Epithelial cell of esophagus (primary cell): ENCODE results near the gene PDE4B.
A peak's percentile ranks its signal among the peaks of the same experiment; 100 is the strongest.

Source experiments
- DNase-seq: peaks from one replicate; pipeline ENCODE4 v3.0.0; 2010; ENCODE audit warnings: low read depth
- H3K4me3 ChIP-seq: 2 replicates; pipeline ENCODE4 v1.5.1; 2011; ENCODE audit warnings: mild to moderate bottlenecking, low read length, control low read depth
- TF ChIP-seq, protein P1 (sequence below): IDR thresholded peaks from 2 replicates; pipeline ENCODE4 v1.5.1; 2011; ENCODE audit warnings: low read depth, mild to moderate bottlenecking, low read length, control low read depth, inconsistent platforms; ENCODE audit not compliant: insufficient read depth; ENCODE audit errors: missing control alignments

The PDE4B gene

DNA sequence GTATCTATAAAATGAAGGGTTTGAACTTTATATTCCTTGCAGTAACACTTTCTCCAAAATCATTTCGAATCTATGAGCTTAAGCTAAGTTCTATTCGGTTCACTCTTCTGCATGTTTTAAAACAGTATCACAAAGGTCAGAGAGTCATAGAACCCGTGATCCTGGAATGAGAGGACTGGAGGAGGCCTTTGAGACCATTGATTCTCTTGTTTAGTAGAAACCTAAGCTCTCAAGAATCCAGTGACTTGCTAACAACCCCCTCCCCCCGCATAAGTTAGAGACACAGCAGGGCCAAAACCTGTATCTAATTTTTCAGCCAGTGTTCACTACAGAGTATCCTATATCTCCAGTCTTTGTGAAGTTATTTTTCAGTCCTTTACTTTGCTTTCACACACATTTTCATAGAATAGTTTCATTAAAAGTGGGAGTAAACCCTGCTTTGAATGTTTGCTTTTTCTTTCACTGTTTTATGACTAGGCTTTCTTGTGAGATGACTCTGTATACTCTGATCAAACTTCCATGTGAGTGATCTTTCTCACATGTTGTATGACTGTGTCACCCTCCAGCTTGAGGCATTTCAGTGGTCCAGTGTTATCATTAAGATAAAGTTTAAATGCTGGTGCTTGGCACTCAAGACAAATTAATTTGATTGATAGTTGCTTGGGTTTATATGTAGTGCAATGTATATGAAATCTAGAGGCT, 465.9 kb downstream of the PDE4B start:
- no peak for DNase-seq
- TF ChIP-seq, protein P1, sequence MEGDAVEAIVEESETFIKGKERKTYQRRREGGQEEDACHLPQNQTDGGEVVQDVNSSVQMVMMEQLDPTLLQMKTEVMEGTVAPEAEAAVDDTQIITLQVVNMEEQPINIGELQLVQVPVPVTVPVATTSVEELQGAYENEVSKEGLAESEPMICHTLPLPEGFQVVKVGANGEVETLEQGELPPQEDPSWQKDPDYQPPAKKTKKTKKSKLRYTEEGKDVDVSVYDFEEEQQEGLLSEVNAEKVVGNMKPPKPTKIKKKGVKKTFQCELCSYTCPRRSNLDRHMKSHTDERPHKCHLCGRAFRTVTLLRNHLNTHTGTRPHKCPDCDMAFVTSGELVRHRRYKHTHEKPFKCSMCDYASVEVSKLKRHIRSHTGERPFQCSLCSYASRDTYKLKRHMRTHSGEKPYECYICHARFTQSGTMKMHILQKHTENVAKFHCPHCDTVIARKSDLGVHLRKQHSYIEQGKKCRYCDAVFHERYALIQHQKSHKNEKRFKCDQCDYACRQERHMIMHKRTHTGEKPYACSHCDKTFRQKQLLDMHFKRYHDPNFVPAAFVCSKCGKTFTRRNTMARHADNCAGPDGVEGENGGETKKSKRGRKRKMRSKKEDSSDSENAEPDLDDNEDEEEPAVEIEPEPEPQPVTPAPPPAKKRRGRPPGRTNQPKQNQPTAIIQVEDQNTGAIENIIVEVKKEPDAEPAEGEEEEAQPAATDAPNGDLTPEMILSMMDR: no peak
- H3K4me3 ChIP-seq: no peak overlapping the region

DNA sequence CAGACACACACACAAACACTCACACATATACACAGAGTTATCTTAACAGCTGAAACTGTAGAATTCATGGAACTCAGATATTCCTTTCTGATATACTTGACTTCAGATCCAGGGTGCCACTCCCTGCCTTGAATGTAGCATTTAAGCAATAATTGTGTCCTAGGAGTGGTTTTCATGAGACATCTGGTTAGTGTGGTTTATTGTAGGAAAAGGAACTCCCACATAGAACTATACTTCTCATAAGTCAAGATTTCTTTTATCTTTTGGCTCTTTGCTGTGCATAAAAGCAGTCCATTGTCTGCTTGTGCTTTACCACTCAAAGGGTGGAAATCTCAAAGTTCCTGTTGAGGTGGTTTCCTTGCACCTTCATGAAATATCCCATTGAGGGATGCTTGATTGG, 468.7 kb downstream of the PDE4B start:
- TF ChIP-seq, protein P1: no peak
- DNase-seq: peak; percentile 44
- no peak overlapping the region for H3K4me3 ChIP-seq

GRCh38 chr1:66262208-66262963, 469.7 kb downstream of the PDE4B start:
- no peak overlapping the region for H3K4me3 ChIP-seq
- TF ChIP-seq, protein P1: no peak
- DNase-seq: peak; percentile 95

- DNase-seq: no peak
- H3K4me3 ChIP-seq: no peak overlapping the region
- TF ChIP-seq, protein P1: no peak
Measured at GRCh38 chr1:66265268-66265667, 472.6 kb downstream of the PDE4B start.

DNA sequence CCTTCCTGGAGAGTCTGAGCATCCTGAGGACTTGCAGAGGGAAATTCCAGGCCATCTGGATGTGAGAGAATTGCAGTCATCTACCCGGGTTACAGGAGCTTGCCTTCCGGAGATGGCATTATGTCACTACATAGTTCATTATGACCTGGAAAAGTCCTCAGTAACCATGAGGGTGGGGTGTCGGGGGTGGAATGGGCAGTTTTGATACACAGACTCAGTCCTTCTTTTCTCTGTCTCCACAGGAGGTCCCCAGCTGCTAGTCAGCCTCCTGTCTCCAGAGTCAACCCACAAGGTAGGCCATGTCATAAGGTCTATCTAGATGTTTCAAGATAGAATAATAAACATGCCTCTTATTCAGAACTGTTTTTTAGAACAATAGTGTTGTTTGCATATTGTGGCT, 473.1 kb downstream of the PDE4B start:
- no peak for DNase-seq
- TF ChIP-seq, protein P1: no peak
- H3K4me3 ChIP-seq: no peak overlapping the region

DNA sequence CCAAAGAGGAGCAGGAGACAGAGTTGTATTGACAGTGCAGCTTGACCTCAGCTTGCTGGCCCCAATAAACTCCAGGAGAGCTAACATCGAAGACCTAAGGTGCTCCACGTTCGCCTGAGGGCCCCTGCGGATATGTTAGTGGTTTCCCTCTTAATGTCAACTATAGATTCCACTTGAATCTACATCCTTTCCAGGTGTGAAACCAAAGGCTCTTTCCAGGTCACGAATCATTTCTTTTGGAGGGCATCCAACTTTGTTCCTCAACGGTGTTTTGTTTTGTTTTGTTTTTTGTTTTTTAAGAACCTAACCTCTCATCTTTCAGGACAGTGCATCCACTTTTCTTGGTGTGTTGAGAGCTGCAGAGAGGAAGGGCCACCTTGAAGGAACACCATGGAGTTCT, 473.7 kb downstream of the PDE4B start:
- H3K4me3 ChIP-seq: no peak overlapping the region
- TF ChIP-seq, protein P1: no peak
- DNase-seq: peak; percentile 27
